GM12892 (cell line): Measurements from ENCODE around the gene SDK2.

Experiments used
- POLR2AphosphoS5 ChIP-seq: IDR thresholded peaks from 2 replicates; pipeline ENCODE4 v1.6.1; 2011; ENCODE audit warnings: low read depth, low read length, control low read depth
- TAF1 ChIP-seq: IDR thresholded peaks from 2 replicates; pipeline ENCODE4 v1.6.1; 2011; ENCODE audit warnings: low read depth, mild to moderate bottlenecking, control low read depth, low read length, borderline replicate concordance

- no peak for TF ChIP-seq TAF1
- TF ChIP-seq POLR2AphosphoS5: no peak
These were observed 94.3 kb downstream of the SDK2 start for GRCh38 chr17:73549841-73550430.
